HL-60 (cell line): ENCODE data around the gene HCN2.

Experiments used
- DNase-seq, 2 experiments: peaks; one replicate each; pipeline ENCODE4 v3.0.0-alpha.2; 2010 to 2020; ENCODE audit warnings: low read depth in 1 of 2, low spot score in 1 of 2
- H3K27ac ChIP-seq: fragments of 250-450 bp; sonication (Bioruptor Pico); replicated peaks from 2 replicates; pipeline ENCODE4 v1.5.1; 2020; ENCODE audit warnings: mild to moderate bottlenecking, moderate library complexity
- H3K27me3 ChIP-seq: fragments of 250-450 bp; sonication (Bioruptor Pico); 2 replicates; pipeline ENCODE4 v1.5.1; 2021; ENCODE audit warnings: mild to moderate bottlenecking, moderate library complexity; ENCODE audit not compliant: insufficient read depth, poor library complexity, severe bottlenecking
- H3K4me3 ChIP-seq: replicated peaks from 2 replicates; pipeline ENCODE4 v1.5.1; 2011; ENCODE audit warnings: mild to moderate bottlenecking, control low read depth, low read length; ENCODE audit not compliant: insufficient read depth
- GABPA ChIP-seq: IDR thresholded peaks from 2 replicates; pipeline ENCODE4 v1.6.1; 2012; ENCODE audit warnings: low read depth
- POLR2AphosphoS5 ChIP-seq: IDR thresholded peaks from 2 replicates; pipeline ENCODE4 v1.6.1; 2012; ENCODE audit warnings: low read depth
- SPI1 ChIP-seq: IDR thresholded peaks from 2 replicates; pipeline ENCODE4 v1.6.1; 2012; ENCODE audit warnings: low read depth, mild to moderate bottlenecking, borderline replicate concordance
- TF ChIP-seq, protein P1 (sequence below): IDR thresholded peaks from 2 replicates; pipeline ENCODE4 v1.6.1; 2012; ENCODE audit warnings: low read depth; ENCODE audit not compliant: insufficient replicate concordance
- TF ChIP-seq, protein P2 (sequence below): IDR thresholded peaks from one replicate; pipeline ENCODE4 v1.5.1; 2011; ENCODE audit warnings: low read length, control low read depth, inconsistent platforms; ENCODE audit not compliant: insufficient read depth

The HCN2 gene

DNA sequence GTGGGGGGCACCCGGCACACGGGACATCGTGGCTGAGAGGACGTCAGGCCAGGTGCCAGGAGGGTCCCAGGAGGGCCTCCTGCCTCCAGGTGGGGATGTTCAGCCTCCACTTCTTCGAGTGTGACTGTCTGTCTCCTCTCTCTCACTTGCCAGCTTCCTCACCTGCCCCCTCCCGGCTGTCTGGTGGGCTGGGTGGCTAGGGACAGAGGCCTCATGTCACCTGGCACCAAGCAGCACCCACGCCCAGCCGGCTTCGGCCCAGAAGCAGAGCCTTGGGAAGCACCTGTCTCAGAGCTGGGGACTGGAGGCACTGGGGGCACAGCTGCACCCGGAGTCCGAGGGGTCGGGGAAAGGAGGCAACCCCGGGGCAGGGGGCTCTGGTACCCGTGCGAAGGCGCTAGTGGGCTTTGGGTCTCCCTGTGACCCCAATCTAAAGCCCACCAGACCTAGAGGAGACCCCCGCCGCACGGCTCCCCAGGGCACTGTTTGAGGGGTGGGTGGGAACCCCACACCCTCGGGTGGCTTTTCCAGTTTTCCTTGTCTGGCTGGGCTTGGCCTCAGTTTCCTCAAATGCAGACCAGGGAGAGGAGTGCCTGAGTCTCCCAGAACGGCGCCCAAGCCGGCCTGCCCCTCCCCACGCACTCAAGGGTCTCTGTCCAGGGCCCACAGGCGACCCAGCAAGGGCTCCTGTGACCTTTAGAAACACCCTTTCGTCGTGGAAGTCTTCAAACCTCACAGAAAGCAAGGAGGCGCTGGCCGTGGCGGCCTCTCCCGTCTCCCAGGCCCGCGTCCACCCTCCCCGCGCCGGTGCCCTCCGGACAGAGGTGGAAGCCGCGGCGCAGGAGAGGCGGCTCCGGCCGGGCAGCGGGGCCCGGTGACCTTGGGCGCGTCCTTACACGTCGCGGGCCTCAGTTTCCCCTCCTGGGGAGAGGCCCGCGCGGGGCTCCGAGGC lies 664 bp upstream of the HCN2 start:
- no peak for TF ChIP-seq SPI1
- TF ChIP-seq, protein P1, sequence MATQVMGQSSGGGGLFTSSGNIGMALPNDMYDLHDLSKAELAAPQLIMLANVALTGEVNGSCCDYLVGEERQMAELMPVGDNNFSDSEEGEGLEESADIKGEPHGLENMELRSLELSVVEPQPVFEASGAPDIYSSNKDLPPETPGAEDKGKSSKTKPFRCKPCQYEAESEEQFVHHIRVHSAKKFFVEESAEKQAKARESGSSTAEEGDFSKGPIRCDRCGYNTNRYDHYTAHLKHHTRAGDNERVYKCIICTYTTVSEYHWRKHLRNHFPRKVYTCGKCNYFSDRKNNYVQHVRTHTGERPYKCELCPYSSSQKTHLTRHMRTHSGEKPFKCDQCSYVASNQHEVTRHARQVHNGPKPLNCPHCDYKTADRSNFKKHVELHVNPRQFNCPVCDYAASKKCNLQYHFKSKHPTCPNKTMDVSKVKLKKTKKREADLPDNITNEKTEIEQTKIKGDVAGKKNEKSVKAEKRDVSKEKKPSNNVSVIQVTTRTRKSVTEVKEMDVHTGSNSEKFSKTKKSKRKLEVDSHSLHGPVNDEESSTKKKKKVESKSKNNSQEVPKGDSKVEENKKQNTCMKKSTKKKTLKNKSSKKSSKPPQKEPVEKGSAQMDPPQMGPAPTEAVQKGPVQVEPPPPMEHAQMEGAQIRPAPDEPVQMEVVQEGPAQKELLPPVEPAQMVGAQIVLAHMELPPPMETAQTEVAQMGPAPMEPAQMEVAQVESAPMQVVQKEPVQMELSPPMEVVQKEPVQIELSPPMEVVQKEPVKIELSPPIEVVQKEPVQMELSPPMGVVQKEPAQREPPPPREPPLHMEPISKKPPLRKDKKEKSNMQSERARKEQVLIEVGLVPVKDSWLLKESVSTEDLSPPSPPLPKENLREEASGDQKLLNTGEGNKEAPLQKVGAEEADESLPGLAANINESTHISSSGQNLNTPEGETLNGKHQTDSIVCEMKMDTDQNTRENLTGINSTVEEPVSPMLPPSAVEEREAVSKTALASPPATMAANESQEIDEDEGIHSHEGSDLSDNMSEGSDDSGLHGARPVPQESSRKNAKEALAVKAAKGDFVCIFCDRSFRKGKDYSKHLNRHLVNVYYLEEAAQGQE: peak; percentile 22
- TF ChIP-seq, protein P2, sequence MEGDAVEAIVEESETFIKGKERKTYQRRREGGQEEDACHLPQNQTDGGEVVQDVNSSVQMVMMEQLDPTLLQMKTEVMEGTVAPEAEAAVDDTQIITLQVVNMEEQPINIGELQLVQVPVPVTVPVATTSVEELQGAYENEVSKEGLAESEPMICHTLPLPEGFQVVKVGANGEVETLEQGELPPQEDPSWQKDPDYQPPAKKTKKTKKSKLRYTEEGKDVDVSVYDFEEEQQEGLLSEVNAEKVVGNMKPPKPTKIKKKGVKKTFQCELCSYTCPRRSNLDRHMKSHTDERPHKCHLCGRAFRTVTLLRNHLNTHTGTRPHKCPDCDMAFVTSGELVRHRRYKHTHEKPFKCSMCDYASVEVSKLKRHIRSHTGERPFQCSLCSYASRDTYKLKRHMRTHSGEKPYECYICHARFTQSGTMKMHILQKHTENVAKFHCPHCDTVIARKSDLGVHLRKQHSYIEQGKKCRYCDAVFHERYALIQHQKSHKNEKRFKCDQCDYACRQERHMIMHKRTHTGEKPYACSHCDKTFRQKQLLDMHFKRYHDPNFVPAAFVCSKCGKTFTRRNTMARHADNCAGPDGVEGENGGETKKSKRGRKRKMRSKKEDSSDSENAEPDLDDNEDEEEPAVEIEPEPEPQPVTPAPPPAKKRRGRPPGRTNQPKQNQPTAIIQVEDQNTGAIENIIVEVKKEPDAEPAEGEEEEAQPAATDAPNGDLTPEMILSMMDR: no peak
- Histone ChIP-seq H3K27me3 (peaks cover 26% of the 10 kb centered on the region), H3K27ac (no peak overlapping the region), H3K4me3 (no peak overlapping the region)
- DNase-seq: no peak

DNA sequence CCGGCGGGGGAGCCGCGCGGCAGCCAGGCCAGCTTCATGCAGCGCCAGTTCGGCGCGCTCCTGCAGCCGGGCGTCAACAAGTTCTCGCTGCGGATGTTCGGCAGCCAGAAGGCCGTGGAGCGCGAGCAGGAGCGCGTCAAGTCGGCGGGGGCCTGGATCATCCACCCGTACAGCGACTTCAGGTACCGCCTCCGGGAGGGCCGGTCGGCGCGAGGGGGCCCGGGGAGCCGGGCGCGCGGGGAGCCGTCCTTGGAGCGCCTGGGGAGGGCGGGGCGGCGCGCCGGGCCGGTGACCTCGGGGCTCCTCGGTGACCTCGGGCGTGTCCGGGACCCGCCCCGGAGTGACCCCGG lies 690 bp downstream of the HCN2 start:
- DNase-seq: no peak
- TF ChIP-seq POLR2AphosphoS5: no peak
- TF ChIP-seq, protein P2: no peak
- TF ChIP-seq GABPA: no peak
- TF ChIP-seq SPI1: no peak
- TF ChIP-seq, protein P1: no peak
- no peak overlapping the region for H3K27ac ChIP-seq
- no peak overlapping the region for H3K4me3 ChIP-seq
- peaks cover 26% of the 10 kb centered on the region for H3K27me3 ChIP-seq

DNA sequence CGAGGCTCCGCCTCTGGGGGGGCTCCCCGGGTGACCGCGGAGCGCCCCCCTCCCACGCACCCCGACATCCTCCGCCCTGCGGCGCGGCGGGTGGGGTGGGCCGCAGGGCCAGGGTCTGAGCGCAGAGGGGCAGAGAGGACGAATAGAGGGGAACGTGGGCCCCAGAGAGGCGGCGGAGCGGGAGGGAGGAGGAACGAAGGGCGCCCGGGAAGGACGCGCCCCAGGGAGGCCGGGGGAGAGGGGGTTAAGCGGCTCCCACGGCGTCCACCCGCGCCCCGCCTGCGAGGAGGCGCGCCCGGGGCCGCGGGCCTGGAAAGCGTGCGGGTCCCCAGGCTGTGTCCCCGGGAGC lies 1.0 kb downstream of the HCN2 start:
- Histone ChIP-seq H3K4me3 (no peak overlapping the region), H3K27ac (no peak overlapping the region), H3K27me3 (peaks cover 26% of the 10 kb centered on the region)
- no peak for DNase-seq
- TF ChIP-seq SPI1: no peak
- TF ChIP-seq, protein P2: no peak
- no peak for TF ChIP-seq GABPA
- no peak for TF ChIP-seq POLR2AphosphoS5
- TF ChIP-seq, protein P1: no peak
